Neural crest cell (in vitro differentiated cells): ENCODE measurements around the gene LITAF. TPM values are rescaled to one million over a fixed set of nuclear protein-coding genes. Genes with fewer than 3 reads are reported as not detected.

Source experiments
- DNase-seq: peaks from one replicate; pipeline ENCODE4 v3.0.0; 2021; ENCODE audit warnings: low read depth, mixed read lengths, low spot score
- H3K27ac Mint-ChIP-seq: one replicate; pipeline ENCODE4 v1.8.0; 2021; ENCODE audit warnings: mild to moderate bottlenecking, mixed read lengths; ENCODE audit not compliant: unreplicated experiment
- H3K27me3 Mint-ChIP-seq: 2 replicates; pipeline ENCODE4 v1.8.0; 2021; ENCODE audit warnings: low read depth, mild to moderate bottlenecking, mixed read lengths
- H3K36me3 Mint-ChIP-seq: 2 replicates; pipeline ENCODE4 v1.8.0; 2021; ENCODE audit warnings: low read depth, mild to moderate bottlenecking, mixed read lengths
- H3K4me1 Mint-ChIP-seq: 2 replicates; pipeline ENCODE4 v1.8.0; 2021; ENCODE audit warnings: mixed read lengths
- H3K4me3 Mint-ChIP-seq: one replicate; pipeline ENCODE4 v1.8.0; 2021; ENCODE audit warnings: mild to moderate bottlenecking, mixed read lengths
- H3K9me3 Mint-ChIP-seq: 2 replicates; pipeline ENCODE4 v1.8.0; 2021; ENCODE audit warnings: mixed read lengths
- CTCF ChIP-seq: fragments of 200-600 bp; sonication (generic); conservative IDR thresholded peaks from 2 replicates; pipeline ENCODE4 v1.5.0; 2021; ENCODE audit warnings: antibody characterized with exemption, mild to moderate bottlenecking
- long read RNA-seq: library from polyadenylated mRNA; unstranded; transcript quantifications from one replicate; pipeline ENCODE4 v2.0.0, GENCODE V29; 2020
- total RNA-seq: library from RNA; stranded (reverse); gene quantifications from 2 replicates; pipeline ENCODE4 v1.2.1, GENCODE V29; 2021

Gene LITAF
- 62.9 and 69.7 TPM in 2 replicates for total RNA-seq
- long read RNA-seq, transcript LITAF-221 (4 exons, 2,467 nt) = major isoform, 22 of 55 reads
- long read RNA-seq, transcript LITAF-205 (4 exons, 1,118 nt) = minor isoform, 8 of 55 reads
- long read RNA-seq, partial matches to known transcripts = 9 of 55 reads
- long read RNA-seq, other reads (novel, unspliced or antisense) = 16 of 55 reads

- TF ChIP-seq CTCF = no peak
- Mint-ChIP-seq H3K9me3 (no peaks in the 10 kb centered on the region), H3K4me3 (peak within 1 kb of the TSS; percentile 92), H3K27ac (peak within 1 kb of the TSS; percentile 14), H3K36me3 (no peaks in the 10 kb centered on the region), H3K4me1 (peaks cover 40% of the 10 kb centered on the region), H3K27me3 (peaks cover 6% of the 10 kb centered on the region)
- DNase-seq = peak; percentile 41
Observed at GRCh38 chr16:11586856-11587642, at the start of gene LITAF. Gene LITAF, minus strand, starts transcription at chr16:11586919. Its CDS starts 30,189 bp downstream, at chr16:11556730.

- Mint-ChIP-seq H3K36me3 (no peaks in the 10 kb centered on the region), H3K4me3 (no peak overlapping the region), H3K27ac (no peak overlapping the region), H3K27me3 (no peaks in the 10 kb centered on the region), H3K9me3 (no peaks in the 10 kb centered on the region), H3K4me1 (peaks cover 29% of the 10 kb centered on the region)
- TF ChIP-seq CTCF = no peak
- no peak for DNase-seq
Observed at GRCh38 chr16:11636172-11636721, 49.5 kb upstream of the LITAF start.

DNA sequence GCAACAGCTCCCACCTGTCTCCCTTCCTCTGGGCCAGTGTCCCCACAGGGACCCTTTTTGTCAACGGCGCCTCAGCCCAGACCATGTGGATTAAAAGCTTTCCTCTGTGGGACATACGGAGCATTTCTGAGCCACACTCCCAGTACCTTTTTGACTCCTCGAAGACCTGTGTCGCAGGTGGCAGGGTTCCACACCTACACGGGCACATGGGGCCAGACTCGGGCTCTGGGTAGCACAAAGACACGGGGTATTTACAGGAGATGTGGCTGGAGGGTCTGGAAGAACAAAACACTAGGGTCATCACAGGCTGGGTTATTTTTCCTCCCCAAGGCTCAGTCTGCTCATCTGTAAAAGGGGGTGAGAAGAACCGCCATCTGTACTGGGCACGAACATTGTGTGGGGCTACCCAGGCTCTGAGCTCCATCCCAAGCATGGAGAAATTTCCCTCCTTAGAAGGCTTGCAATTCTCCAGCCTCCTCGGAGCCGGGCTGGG lies 49.0 kb upstream of the LITAF start:
- no peaks in the 10 kb centered on the region for H3K36me3 Mint-ChIP-seq
- no peaks in the 10 kb centered on the region for H3K27me3 Mint-ChIP-seq
- no peaks in the 10 kb centered on the region for H3K9me3 Mint-ChIP-seq
- TF ChIP-seq CTCF = no peak
- no peak for DNase-seq
- no peak overlapping the region for H3K27ac Mint-ChIP-seq
- H3K4me3 Mint-ChIP-seq = no peak overlapping the region
- peaks cover 25% of the 10 kb centered on the region for H3K4me1 Mint-ChIP-seq

DNA sequence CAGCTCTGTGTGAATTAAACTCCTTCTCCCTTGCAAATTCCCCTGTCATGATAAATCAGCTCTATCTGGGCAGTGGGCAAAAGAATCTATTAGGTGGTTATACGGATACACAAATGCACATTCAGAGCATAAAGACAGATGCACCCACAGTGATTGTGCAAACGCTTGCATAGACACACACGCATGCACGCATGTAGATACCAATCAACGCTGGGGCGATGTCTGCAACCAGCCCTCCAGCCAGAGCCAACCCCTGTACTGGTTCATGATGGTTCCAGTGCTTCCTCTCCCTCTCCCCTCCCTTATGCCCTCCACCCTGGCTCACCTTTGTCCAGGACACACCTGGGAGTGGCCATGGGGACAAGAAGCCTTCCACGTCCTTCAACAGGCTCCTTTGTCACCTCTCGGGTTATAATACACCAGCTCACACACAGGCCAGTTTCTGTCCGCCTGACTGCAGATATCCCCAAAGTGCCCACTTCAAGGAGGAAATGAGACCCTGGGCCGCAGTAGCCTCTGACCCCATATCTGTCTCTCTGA lies 48.5 kb upstream of the LITAF start:
- no peak for TF ChIP-seq CTCF
- no peak for DNase-seq
- H3K9me3 Mint-ChIP-seq = no peaks in the 10 kb centered on the region
- H3K27ac Mint-ChIP-seq = no peak overlapping the region
- H3K4me1 Mint-ChIP-seq = peaks cover 20% of the 10 kb centered on the region
- H3K27me3 Mint-ChIP-seq = no peaks in the 10 kb centered on the region
- no peak overlapping the region for H3K4me3 Mint-ChIP-seq
- no peaks in the 10 kb centered on the region for H3K36me3 Mint-ChIP-seq

DNA sequence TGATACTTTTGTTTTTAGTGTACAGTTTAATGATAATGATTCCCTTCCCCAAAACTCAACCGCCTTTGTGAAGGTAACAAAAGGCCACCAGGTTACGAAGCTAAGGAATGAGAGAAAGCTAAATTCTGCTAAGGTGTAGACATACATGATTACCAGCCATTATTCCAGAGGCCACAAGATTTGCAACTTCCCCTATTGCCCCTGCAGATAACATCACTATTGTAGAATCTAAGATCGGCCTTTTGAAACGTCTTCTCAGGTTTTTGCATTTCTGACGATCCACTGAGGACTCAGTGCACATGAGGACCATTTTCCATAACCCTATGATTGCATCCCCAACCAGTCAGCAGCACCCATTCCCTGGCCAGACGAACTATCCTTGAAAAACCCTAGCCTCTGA lies 47.6 kb upstream of the LITAF start:
- Mint-ChIP-seq H3K27me3 (no peaks in the 10 kb centered on the region), H3K4me1 (peaks cover 18% of the 10 kb centered on the region), H3K9me3 (no peaks in the 10 kb centered on the region), H3K36me3 (no peaks in the 10 kb centered on the region), H3K4me3 (no peak overlapping the region), H3K27ac (no peak overlapping the region)
- TF ChIP-seq CTCF = no peak
- no peak for DNase-seq
